Loucy (cell line): ENCODE data around the gene ANKRD9.

Source experiments
- EZH2phosphoT487 ChIP-seq: fragments of 200-600 bp; IDR thresholded peaks from 2 replicates; pipeline ENCODE4 v1.6.1; 2018; ENCODE audit warnings: antibody characterized with exemption, mild to moderate bottlenecking, moderate library complexity, borderline replicate concordance
- TF ChIP-seq, protein P1 (sequence below): fragments of 200-600 bp; sonication (generic); conservative IDR thresholded peaks from 2 replicates; pipeline ENCODE4 v1.5.1; 2014; ENCODE audit warnings: mild to moderate bottlenecking, antibody characterized with exemption, low read length

DNA sequence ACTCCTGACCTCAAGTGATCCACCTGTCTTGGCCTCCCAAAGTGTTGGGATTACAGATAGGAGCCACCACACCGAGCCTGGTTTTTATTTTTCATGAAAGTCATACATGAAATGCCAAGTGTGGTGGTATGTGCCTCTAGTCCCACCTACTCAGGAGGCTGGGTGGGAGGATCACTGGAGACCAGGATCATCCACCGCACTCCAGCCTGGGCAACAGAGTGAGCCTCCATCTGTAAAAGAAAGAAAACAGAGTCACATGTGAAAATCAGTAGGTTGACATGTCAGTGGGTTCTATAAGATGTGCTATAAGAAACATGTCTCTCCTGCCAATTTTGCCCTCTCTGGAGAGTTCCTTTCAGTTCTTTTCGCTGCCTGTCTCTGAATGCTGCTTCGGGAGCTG is 28.2 kb downstream of the ANKRD9 start:
- TF ChIP-seq, protein P1, sequence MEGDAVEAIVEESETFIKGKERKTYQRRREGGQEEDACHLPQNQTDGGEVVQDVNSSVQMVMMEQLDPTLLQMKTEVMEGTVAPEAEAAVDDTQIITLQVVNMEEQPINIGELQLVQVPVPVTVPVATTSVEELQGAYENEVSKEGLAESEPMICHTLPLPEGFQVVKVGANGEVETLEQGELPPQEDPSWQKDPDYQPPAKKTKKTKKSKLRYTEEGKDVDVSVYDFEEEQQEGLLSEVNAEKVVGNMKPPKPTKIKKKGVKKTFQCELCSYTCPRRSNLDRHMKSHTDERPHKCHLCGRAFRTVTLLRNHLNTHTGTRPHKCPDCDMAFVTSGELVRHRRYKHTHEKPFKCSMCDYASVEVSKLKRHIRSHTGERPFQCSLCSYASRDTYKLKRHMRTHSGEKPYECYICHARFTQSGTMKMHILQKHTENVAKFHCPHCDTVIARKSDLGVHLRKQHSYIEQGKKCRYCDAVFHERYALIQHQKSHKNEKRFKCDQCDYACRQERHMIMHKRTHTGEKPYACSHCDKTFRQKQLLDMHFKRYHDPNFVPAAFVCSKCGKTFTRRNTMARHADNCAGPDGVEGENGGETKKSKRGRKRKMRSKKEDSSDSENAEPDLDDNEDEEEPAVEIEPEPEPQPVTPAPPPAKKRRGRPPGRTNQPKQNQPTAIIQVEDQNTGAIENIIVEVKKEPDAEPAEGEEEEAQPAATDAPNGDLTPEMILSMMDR = no peak
- TF ChIP-seq EZH2phosphoT487 = no peak
